ENCODE data around the gene C17orf67.
A peak's percentile ranks its signal among the peaks of the same experiment; 100 is the strongest.

Gene C17orf67

GRCh38 chr17:56832446-56832845 lies 1.3 kb downstream of the C17orf67 start:
- H3K9ac ChIP-seq (ENCODE audit: low read length) = no peak overlapping the region
- H3K4me1 ChIP-seq (ENCODE audit: insufficient read depth, low read length) = peaks cover 34% of the 10 kb centered on the region
- H3K27ac ChIP-seq (ENCODE audit: low read depth, low read length) = no peak overlapping the region
- peak overlapping the region in 1 of 2 donors; percentile 73 for H3K4me3 ChIP-seq (ENCODE audit: low read depth in 1 of 2, low read length in 2 of 2)
- no peaks in the 10 kb centered on the region for H3K9me3 ChIP-seq (ENCODE audit: low read length)
- H3K27me3 ChIP-seq (ENCODE audit: control insufficient read depth in 1 of 2, insufficient read depth in 2 of 2, low read length in 2 of 2) = no peaks in the 10 kb centered on the region
- no peaks in the 10 kb centered on the region for H3K36me3 ChIP-seq (ENCODE audit: insufficient read depth, low read length)

- Histone ChIP-seq H3K4me3 (ENCODE audit: low read depth in 1 of 2, low read length in 2 of 2) (no peak overlapping the region), H3K4me1 (ENCODE audit: insufficient read depth, low read length) (peaks cover 26% of the 10 kb centered on the region), H3K9me3 (ENCODE audit: low read length) (no peaks in the 10 kb centered on the region), H3K27ac (ENCODE audit: low read depth, low read length) (no peak overlapping the region), H3K27me3 (ENCODE audit: control insufficient read depth in 1 of 2, insufficient read depth in 2 of 2, low read length in 2 of 2) (no peaks in the 10 kb centered on the region), H3K9ac (ENCODE audit: low read length) (no peak overlapping the region), H3K36me3 (ENCODE audit: insufficient read depth, low read length) (no peaks in the 10 kb centered on the region)
Observed at GRCh38 chr17:56831369-56832095, 2.2 kb downstream of the C17orf67 start.

GRCh38 chr17:56830726-56831368 lies 2.9 kb downstream of the C17orf67 start:
- Histone ChIP-seq H3K4me1 (ENCODE audit: insufficient read depth, low read length) (peaks cover 20% of the 10 kb centered on the region), H3K9me3 (ENCODE audit: low read length) (no peaks in the 10 kb centered on the region), H3K9ac (ENCODE audit: low read length) (no peak overlapping the region), H3K27ac (ENCODE audit: low read depth, low read length) (no peak overlapping the region), H3K36me3 (ENCODE audit: insufficient read depth, low read length) (no peaks in the 10 kb centered on the region), H3K4me3 (ENCODE audit: low read depth in 1 of 2, low read length in 2 of 2) (no peak overlapping the region), H3K27me3 (ENCODE audit: control insufficient read depth in 1 of 2, insufficient read depth in 2 of 2, low read length in 2 of 2) (no peaks in the 10 kb centered on the region)

- Histone ChIP-seq H3K27ac (ENCODE audit: low read depth, low read length) (no peak overlapping the region), H3K4me3 (ENCODE audit: low read depth in 1 of 2, low read length in 2 of 2) (no peak overlapping the region), H3K4me1 (ENCODE audit: insufficient read depth, low read length) (no peaks in the 10 kb centered on the region), H3K9me3 (ENCODE audit: low read length) (no peaks in the 10 kb centered on the region), H3K9ac (ENCODE audit: low read length) (no peak overlapping the region), H3K27me3 (ENCODE audit: control insufficient read depth in 1 of 2, insufficient read depth in 2 of 2, low read length in 2 of 2) (no peaks in the 10 kb centered on the region), H3K36me3 (ENCODE audit: insufficient read depth, low read length) (no peaks in the 10 kb centered on the region)
Observed at GRCh38 chr17:56826611-56827414, 6.9 kb downstream of the C17orf67 start.

GRCh38 chr17:56824503-56824902 lies 9.2 kb downstream of the C17orf67 start:
- Histone ChIP-seq H3K36me3 (ENCODE audit: insufficient read depth, low read length) (no peaks in the 10 kb centered on the region), H3K27ac (ENCODE audit: low read depth, low read length) (no peak overlapping the region), H3K9ac (ENCODE audit: low read length) (no peak overlapping the region), H3K9me3 (ENCODE audit: low read length) (no peaks in the 10 kb centered on the region), H3K27me3 (ENCODE audit: control insufficient read depth in 1 of 2, insufficient read depth in 2 of 2, low read length in 2 of 2) (no peaks in the 10 kb centered on the region), H3K4me1 (ENCODE audit: insufficient read depth, low read length) (no peaks in the 10 kb centered on the region), H3K4me3 (ENCODE audit: low read depth in 1 of 2, low read length in 2 of 2) (no peak overlapping the region)

- Histone ChIP-seq H3K9ac (ENCODE audit: low read length) (no peak overlapping the region), H3K27me3 (ENCODE audit: control insufficient read depth in 1 of 2, insufficient read depth in 2 of 2, low read length in 2 of 2) (no peaks in the 10 kb centered on the region), H3K27ac (ENCODE audit: low read depth, low read length) (no peak overlapping the region), H3K36me3 (ENCODE audit: insufficient read depth, low read length) (no peaks in the 10 kb centered on the region), H3K4me3 (ENCODE audit: low read depth in 1 of 2, low read length in 2 of 2) (no peak overlapping the region), H3K4me1 (ENCODE audit: insufficient read depth, low read length) (no peaks in the 10 kb centered on the region), H3K9me3 (ENCODE audit: low read length) (no peaks in the 10 kb centered on the region)
Observed at GRCh38 chr17:56823848-56824247, 9.9 kb downstream of the C17orf67 start.

- H3K27ac ChIP-seq (ENCODE audit: low read depth, low read length) = no peak overlapping the region
- H3K9ac ChIP-seq (ENCODE audit: low read length) = no peak overlapping the region
Observed at GRCh38 chr17:56822725-56823124, 11.0 kb downstream of the C17orf67 start.

GRCh38 chr17:56821847-56822534 lies 11.7 kb downstream of the C17orf67 start:
- H3K4me1 ChIP-seq (ENCODE audit: insufficient read depth, low read length) = no peaks in the 10 kb centered on the region
- H3K9me3 ChIP-seq (ENCODE audit: low read length) = no peaks in the 10 kb centered on the region
- H3K36me3 ChIP-seq (ENCODE audit: insufficient read depth, low read length) = no peaks in the 10 kb centered on the region
- no peak overlapping the region for H3K27ac ChIP-seq (ENCODE audit: low read depth, low read length)
- H3K9ac ChIP-seq (ENCODE audit: low read length) = no peak overlapping the region
- H3K27me3 ChIP-seq (ENCODE audit: control insufficient read depth in 1 of 2, insufficient read depth in 2 of 2, low read length in 2 of 2) = no peaks in the 10 kb centered on the region
- no peak overlapping the region for H3K4me3 ChIP-seq (ENCODE audit: low read depth in 1 of 2, low read length in 2 of 2)

More at GRCh38 chr17:56822725-56823124, 11.0 kb downstream of the C17orf67 start:
- Histone ChIP-seq H3K4me1 (ENCODE audit: insufficient read depth, low read length) (no peaks in the 10 kb centered on the region), H3K27me3 (ENCODE audit: control insufficient read depth in 1 of 2, insufficient read depth in 2 of 2, low read length in 2 of 2) (no peaks in the 10 kb centered on the region), H3K36me3 (ENCODE audit: insufficient read depth, low read length) (no peaks in the 10 kb centered on the region), H3K9me3 (ENCODE audit: low read length) (no peaks in the 10 kb centered on the region), H3K4me3 (ENCODE audit: low read depth in 1 of 2, low read length in 2 of 2) (no peak overlapping the region)

GRCh38 chr17:56820207-56820606 lies 13.5 kb downstream of the C17orf67 start:
- Histone ChIP-seq H3K36me3 (ENCODE audit: insufficient read depth, low read length) (no peaks in the 10 kb centered on the region), H3K9me3 (ENCODE audit: low read length) (no peaks in the 10 kb centered on the region), H3K4me3 (ENCODE audit: low read depth in 1 of 2, low read length in 2 of 2) (no peak overlapping the region), H3K4me1 (ENCODE audit: insufficient read depth, low read length) (no peaks in the 10 kb centered on the region), H3K9ac (ENCODE audit: low read length) (no peak overlapping the region), H3K27me3 (ENCODE audit: control insufficient read depth in 1 of 2, insufficient read depth in 2 of 2, low read length in 2 of 2) (no peaks in the 10 kb centered on the region), H3K27ac (ENCODE audit: low read depth, low read length) (no peak overlapping the region)

- Histone ChIP-seq H3K9me3 (ENCODE audit: low read length) (no peaks in the 10 kb centered on the region), H3K27me3 (ENCODE audit: control insufficient read depth in 1 of 2, insufficient read depth in 2 of 2, low read length in 2 of 2) (no peaks in the 10 kb centered on the region), H3K36me3 (ENCODE audit: insufficient read depth, low read length) (no peaks in the 10 kb centered on the region), H3K4me1 (ENCODE audit: insufficient read depth, low read length) (no peaks in the 10 kb centered on the region), H3K9ac (ENCODE audit: low read length) (no peak overlapping the region), H3K27ac (ENCODE audit: low read depth, low read length) (no peak overlapping the region), H3K4me3 (ENCODE audit: low read depth in 1 of 2, low read length in 2 of 2) (no peak overlapping the region)
Observed at GRCh38 chr17:56819431-56820145, 14.1 kb downstream of the C17orf67 start.

All from muscle layer of colon (tissue), 2 donors.